ENCODE data around the gene FAM124A.
"Not testable (repeated sequence)": the region's sequence is repeated elsewhere in the genome, so short reads cannot be mapped to it uniquely, and the experiment has no call there.

Gene FAM124A

GRCh38 chr13:51282923-51283322, 60.7 kb downstream of the FAM124A start:
- H3K27me3 Mint-ChIP-seq (ENCODE audit: low read depth); H3K9me3 Mint-ChIP-seq; H3K36me3 Mint-ChIP-seq (ENCODE audit: low read depth); H3K4me3 Mint-ChIP-seq; H3K27ac Mint-ChIP-seq: not testable (repeated sequence)
- H3K4me1 Mint-ChIP-seq (ENCODE audit: low read depth) = peaks cover 24% of the 10 kb centered on the region

GRCh38 chr13:51283371-51283770, 61.2 kb downstream of the FAM124A start:
- H3K9me3 Mint-ChIP-seq = no peaks in the 10 kb centered on the region
- peaks cover 2% of the 10 kb centered on the region for H3K36me3 Mint-ChIP-seq (ENCODE audit: low read depth)
- H3K27ac Mint-ChIP-seq = peak overlapping the region; percentile 71
- peak overlapping the region; percentile 60 for H3K4me3 Mint-ChIP-seq
- peaks cover 24% of the 10 kb centered on the region for H3K4me1 Mint-ChIP-seq (ENCODE audit: low read depth)
- H3K27me3 Mint-ChIP-seq (ENCODE audit: low read depth) = no peaks in the 10 kb centered on the region

DNA sequence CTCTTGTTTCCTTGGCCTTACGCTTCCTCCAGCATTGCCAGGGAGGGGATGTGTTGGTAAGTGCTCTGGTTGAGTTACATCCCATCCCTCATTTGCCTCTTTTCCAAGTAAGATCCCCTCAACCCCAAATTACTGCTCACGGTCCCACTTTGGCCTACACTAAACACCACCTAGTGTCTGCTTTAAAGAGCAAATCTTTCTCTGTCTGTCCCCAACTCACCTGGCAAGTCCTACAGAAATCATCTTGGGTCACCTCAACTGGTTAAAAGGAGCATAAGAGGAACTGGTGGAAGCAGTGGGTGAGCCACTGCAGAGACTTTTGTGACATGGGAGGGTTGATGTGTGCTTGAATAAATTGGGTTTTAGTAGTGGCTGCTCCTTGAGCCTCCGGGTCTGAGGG, 62.1 kb downstream of the FAM124A start:
- H3K9me3 Mint-ChIP-seq = no peaks in the 10 kb centered on the region
- H3K36me3 Mint-ChIP-seq (ENCODE audit: low read depth) = peaks cover 2% of the 10 kb centered on the region
- H3K4me1 Mint-ChIP-seq (ENCODE audit: low read depth) = peaks cover 24% of the 10 kb centered on the region
- no peaks in the 10 kb centered on the region for H3K27me3 Mint-ChIP-seq (ENCODE audit: low read depth)
- no peak overlapping the region for H3K4me3 Mint-ChIP-seq
- no peak overlapping the region for H3K27ac Mint-ChIP-seq

GRCh38 chr13:51286135-51287002, 64.2 kb downstream of the FAM124A start:
- Mint-ChIP-seq H3K27ac (no peak overlapping the region), H3K4me3 (no peak overlapping the region), H3K27me3 (ENCODE audit: low read depth) (peaks cover 10% of the 10 kb centered on the region)

DNA sequence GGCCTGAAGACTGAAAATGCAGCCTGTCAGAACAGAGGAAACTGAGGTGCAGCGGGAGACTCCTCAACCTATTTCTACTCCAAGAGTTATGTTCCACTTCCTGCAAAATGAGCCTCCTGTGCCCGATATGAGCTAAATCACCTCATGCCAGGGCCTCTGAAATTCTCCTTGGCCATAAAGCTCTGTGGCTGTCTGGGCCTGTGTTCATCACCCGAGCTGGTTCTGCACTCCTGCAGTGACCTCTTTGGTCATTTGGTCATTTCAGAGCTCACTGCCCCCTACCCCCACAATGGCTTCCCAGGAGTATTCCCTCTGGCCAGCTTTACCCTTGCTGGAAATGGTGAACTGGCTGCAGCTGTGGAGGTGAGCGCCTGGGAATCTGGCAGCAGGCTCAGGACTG, 65.6 kb downstream of the FAM124A start:
- H3K9me3 Mint-ChIP-seq = no peaks in the 10 kb centered on the region
- H3K27me3 Mint-ChIP-seq (ENCODE audit: low read depth) = peaks cover 15% of the 10 kb centered on the region
- H3K27ac Mint-ChIP-seq = no peak overlapping the region
- no peak overlapping the region for H3K4me3 Mint-ChIP-seq
- H3K4me1 Mint-ChIP-seq (ENCODE audit: low read depth) = peaks cover 20% of the 10 kb centered on the region
- H3K36me3 Mint-ChIP-seq (ENCODE audit: low read depth) = peaks cover 2% of the 10 kb centered on the region

More at GRCh38 chr13:51286135-51287002, 64.2 kb downstream of the FAM124A start:
- Mint-ChIP-seq H3K36me3 (ENCODE audit: low read depth) (peaks cover 2% of the 10 kb centered on the region), H3K9me3 (no peaks in the 10 kb centered on the region), H3K4me1 (ENCODE audit: low read depth) (peaks cover 24% of the 10 kb centered on the region)

DNA sequence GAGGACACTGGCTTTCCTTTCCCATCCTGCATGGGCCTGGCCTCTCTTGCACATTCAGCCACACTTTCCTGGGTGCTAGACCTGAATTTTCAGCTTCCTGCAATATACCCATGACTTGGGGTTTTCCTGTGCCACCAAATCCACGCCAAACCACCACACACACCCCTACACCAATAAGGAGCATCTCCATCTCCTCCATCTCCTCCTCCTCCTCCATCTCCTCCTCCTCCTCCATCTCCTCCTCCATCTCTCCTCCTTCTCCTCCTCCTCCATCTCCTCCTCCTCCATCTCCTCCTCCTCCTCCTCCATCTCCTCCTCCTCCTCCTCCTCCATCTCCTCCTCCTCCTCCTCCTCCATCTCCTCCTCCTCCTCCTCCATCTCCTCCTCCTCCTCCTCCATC, 66.1 kb downstream of the FAM124A start:
- Mint-ChIP-seq H3K4me1 (ENCODE audit: low read depth) (peaks cover 18% of the 10 kb centered on the region), H3K27me3 (ENCODE audit: low read depth) (peaks cover 15% of the 10 kb centered on the region)
- not testable (repeated sequence) for H3K9me3 Mint-ChIP-seq; H3K36me3 Mint-ChIP-seq (ENCODE audit: low read depth); H3K4me3 Mint-ChIP-seq; H3K27ac Mint-ChIP-seq

GRCh38 chr13:51291341-51291740, 69.1 kb downstream of the FAM124A start:
- Mint-ChIP-seq H3K27ac (no peak overlapping the region), H3K4me1 (ENCODE audit: low read depth) (peaks cover 2% of the 10 kb centered on the region), H3K36me3 (ENCODE audit: low read depth) (no peaks in the 10 kb centered on the region), H3K4me3 (no peak overlapping the region), H3K9me3 (no peaks in the 10 kb centered on the region), H3K27me3 (ENCODE audit: low read depth) (peaks cover 15% of the 10 kb centered on the region)

DNA sequence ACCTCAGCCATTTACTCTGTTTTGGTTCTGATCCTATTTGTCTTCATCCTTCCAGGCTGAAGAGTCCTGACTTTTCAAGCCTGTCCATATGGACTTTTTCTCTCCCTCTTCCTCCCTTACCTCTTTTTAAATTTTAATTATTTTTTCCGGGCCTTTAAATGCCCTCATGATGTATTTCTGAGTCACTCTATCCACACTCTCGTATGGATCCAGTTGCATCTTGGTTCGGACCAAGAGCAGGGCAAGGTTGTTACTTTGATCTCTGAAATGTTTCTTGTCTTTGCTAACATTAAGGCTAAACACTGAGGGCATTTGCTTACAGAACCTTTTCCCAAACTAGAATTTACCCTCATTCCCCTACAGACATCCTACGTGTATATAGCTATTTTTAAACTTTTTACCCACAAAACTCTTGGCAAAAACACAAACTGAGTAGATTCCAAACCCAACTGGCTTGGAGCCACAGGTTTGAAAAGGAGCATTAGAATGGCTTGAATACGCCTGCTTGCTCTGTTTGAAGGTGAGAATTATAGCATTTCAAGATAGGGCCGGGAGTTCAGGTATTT, 69.9 kb downstream of the FAM124A start:
- Mint-ChIP-seq H3K27ac (no peak overlapping the region), H3K4me1 (ENCODE audit: low read depth) (no peaks in the 10 kb centered on the region)

DNA sequence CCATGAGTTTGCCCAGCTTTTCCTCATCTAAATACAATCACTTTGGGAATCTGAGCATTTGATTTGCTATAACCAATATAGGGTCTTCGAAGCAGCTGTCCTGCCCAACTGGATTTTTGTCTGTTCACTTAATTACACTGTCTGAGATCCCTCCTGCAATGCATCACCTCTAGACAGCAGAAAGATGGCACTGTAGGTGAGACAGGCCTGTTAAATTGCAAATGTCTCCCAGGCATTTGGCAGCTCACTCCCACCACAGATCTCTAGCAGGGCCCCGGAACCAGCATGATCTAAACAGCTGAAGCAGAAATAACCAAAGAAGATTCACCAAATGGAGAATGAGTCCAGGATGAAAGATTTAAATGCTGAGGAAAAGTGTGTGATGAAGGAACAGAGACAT, 75.4 kb downstream of the FAM124A start:
- no peak overlapping the region for H3K27ac Mint-ChIP-seq
- H3K4me3 Mint-ChIP-seq = no peak overlapping the region
- H3K36me3 Mint-ChIP-seq (ENCODE audit: low read depth) = no peaks in the 10 kb centered on the region
- H3K4me1 Mint-ChIP-seq (ENCODE audit: low read depth) = no peaks in the 10 kb centered on the region
- H3K9me3 Mint-ChIP-seq = no peaks in the 10 kb centered on the region
- H3K27me3 Mint-ChIP-seq (ENCODE audit: low read depth) = peaks cover 4% of the 10 kb centered on the region

More for the DNA sequence above, 69.9 kb downstream of the FAM124A start:
- H3K9me3 Mint-ChIP-seq = no peaks in the 10 kb centered on the region
- no peaks in the 10 kb centered on the region for H3K36me3 Mint-ChIP-seq (ENCODE audit: low read depth)
- H3K27me3 Mint-ChIP-seq (ENCODE audit: low read depth) = peaks cover 15% of the 10 kb centered on the region
- no peak overlapping the region for H3K4me3 Mint-ChIP-seq

DNA sequence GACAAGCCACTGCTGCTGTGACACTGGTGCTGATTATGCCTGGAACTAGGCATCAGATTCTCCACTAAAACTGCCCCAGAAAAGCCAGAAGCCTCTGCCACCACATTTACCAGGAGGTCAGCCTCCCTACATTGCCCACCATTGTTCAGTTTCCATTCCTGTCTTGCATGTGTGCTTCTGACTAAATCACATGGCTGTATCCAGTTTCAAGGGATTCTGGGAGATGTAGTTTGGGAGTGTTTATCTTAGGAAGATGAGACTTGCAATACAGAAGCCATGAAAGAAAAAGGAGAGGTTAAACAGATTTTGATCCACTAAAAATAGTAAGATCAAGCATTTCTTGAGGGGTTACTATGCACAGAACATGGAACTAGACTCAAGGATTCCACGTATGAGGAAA, 76.6 kb downstream of the FAM124A start:
- no peak overlapping the region for H3K4me3 Mint-ChIP-seq
- no peaks in the 10 kb centered on the region for H3K4me1 Mint-ChIP-seq (ENCODE audit: low read depth)
- peaks cover 4% of the 10 kb centered on the region for H3K27me3 Mint-ChIP-seq (ENCODE audit: low read depth)
- no peaks in the 10 kb centered on the region for H3K9me3 Mint-ChIP-seq
- no peak overlapping the region for H3K27ac Mint-ChIP-seq
- H3K36me3 Mint-ChIP-seq (ENCODE audit: low read depth) = no peaks in the 10 kb centered on the region

GRCh38 chr13:51303063-51303552, 80.9 kb downstream of the FAM124A start:
- Mint-ChIP-seq H3K4me3 (no peak overlapping the region), H3K27ac (no peak overlapping the region), H3K4me1 (ENCODE audit: low read depth) (no peaks in the 10 kb centered on the region), H3K27me3 (ENCODE audit: low read depth) (peaks cover 4% of the 10 kb centered on the region), H3K9me3 (no peaks in the 10 kb centered on the region), H3K36me3 (ENCODE audit: low read depth) (no peaks in the 10 kb centered on the region)

DNA sequence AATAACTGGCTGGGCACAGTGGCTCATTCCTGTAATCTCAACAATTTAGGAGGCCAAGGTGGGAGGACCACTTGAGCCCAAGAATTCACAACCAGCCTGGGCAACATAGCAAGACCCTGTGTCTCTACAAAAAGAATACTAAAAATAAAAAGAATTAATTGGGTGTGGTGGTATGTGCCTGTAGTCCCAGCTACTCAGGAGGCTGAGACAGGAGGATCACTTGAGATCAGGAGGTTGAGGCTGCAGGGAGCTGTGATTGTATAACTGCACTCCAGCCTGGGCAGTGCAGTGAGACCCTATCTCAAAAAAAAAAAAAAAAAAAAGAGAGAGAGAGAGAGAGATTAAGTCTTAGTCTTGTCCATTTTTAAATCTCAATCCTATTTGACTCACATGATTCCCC, 81.7 kb downstream of the FAM124A start:
- Mint-ChIP-seq H3K4me3 (no peak overlapping the region), H3K27me3 (ENCODE audit: low read depth) (peaks cover 8% of the 10 kb centered on the region), H3K9me3 (no peaks in the 10 kb centered on the region), H3K4me1 (ENCODE audit: low read depth) (peaks cover 3% of the 10 kb centered on the region), H3K27ac (no peak overlapping the region), H3K36me3 (ENCODE audit: low read depth) (no peaks in the 10 kb centered on the region)

- H3K27ac Mint-ChIP-seq = no peak overlapping the region
- H3K27me3 Mint-ChIP-seq (ENCODE audit: low read depth) = peaks cover 7% of the 10 kb centered on the region
- H3K9me3 Mint-ChIP-seq = no peaks in the 10 kb centered on the region
- no peak overlapping the region for H3K4me3 Mint-ChIP-seq
- H3K4me1 Mint-ChIP-seq (ENCODE audit: low read depth) = peaks cover 3% of the 10 kb centered on the region
- no peaks in the 10 kb centered on the region for H3K36me3 Mint-ChIP-seq (ENCODE audit: low read depth)
Observed at GRCh38 chr13:51305271-51305967, 83.2 kb downstream of the FAM124A start.

GRCh38 chr13:51308781-51309180, 86.6 kb downstream of the FAM124A start:
- Mint-ChIP-seq H3K27me3 (ENCODE audit: low read depth) (peaks cover 20% of the 10 kb centered on the region), H3K36me3 (ENCODE audit: low read depth) (no peaks in the 10 kb centered on the region), H3K4me1 (ENCODE audit: low read depth) (peaks cover 3% of the 10 kb centered on the region), H3K27ac (no peak overlapping the region), H3K9me3 (no peaks in the 10 kb centered on the region), H3K4me3 (no peak overlapping the region)

DNA sequence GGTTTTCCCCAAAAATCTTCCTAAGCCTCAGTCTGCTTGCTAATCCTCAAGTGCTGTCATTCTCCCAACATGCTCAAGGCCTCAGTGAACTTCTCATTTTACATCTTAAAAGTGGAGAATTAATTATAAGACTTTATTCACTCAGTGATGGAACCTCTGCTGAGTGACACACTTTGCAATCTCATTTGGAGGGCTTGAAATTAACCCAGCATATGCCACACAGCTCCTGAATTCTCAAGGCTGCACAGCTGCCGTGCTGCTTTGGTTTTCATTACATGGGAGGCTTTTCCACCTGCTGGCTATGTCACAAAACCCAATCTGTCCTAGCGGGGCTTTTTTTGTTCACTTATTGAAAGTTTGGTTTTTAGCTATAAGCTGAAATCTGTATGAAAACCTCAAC, 89.0 kb downstream of the FAM124A start:
- peaks cover 3% of the 10 kb centered on the region for H3K4me1 Mint-ChIP-seq (ENCODE audit: low read depth)
- H3K9me3 Mint-ChIP-seq = no peaks in the 10 kb centered on the region
- H3K4me3 Mint-ChIP-seq = no peak overlapping the region
- H3K27ac Mint-ChIP-seq = no peak overlapping the region
- no peaks in the 10 kb centered on the region for H3K36me3 Mint-ChIP-seq (ENCODE audit: low read depth)
- H3K27me3 Mint-ChIP-seq (ENCODE audit: low read depth) = peaks cover 25% of the 10 kb centered on the region

Measured in T-helper 1 cell treated with Interleukin-12 subunit alpha and Interleukin-12 subunit beta and Interleukin-4 antibody, amounts not matched to agents 30 μg/mL and 1 μg/mL, for 36 hours (primary cell).